ENCODE measurements around the gene LRRC72.

Gene LRRC72

GRCh38 chr7:16609842-16610450 lies 83.3 kb downstream of the LRRC72 start:
- H3K4me3 ChIP-seq (ENCODE audit: severe bottlenecking), result no peak overlapping the region
- peaks cover 39% of the 10 kb centered on the region for H3K36me3 ChIP-seq (ENCODE audit: low read depth)
- TF ChIP-seq, protein P1, sequence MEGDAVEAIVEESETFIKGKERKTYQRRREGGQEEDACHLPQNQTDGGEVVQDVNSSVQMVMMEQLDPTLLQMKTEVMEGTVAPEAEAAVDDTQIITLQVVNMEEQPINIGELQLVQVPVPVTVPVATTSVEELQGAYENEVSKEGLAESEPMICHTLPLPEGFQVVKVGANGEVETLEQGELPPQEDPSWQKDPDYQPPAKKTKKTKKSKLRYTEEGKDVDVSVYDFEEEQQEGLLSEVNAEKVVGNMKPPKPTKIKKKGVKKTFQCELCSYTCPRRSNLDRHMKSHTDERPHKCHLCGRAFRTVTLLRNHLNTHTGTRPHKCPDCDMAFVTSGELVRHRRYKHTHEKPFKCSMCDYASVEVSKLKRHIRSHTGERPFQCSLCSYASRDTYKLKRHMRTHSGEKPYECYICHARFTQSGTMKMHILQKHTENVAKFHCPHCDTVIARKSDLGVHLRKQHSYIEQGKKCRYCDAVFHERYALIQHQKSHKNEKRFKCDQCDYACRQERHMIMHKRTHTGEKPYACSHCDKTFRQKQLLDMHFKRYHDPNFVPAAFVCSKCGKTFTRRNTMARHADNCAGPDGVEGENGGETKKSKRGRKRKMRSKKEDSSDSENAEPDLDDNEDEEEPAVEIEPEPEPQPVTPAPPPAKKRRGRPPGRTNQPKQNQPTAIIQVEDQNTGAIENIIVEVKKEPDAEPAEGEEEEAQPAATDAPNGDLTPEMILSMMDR (IDR thresholded peaks at IDR 0.05; ENCODE audit: poor library complexity, severe bottlenecking), result no peak
- no peaks in the 10 kb centered on the region for H3K4me1 ChIP-seq (ENCODE audit: insufficient read depth, poor library complexity, severe bottlenecking)
- ATAC-seq (ENCODE audit: low read depth) (no peak), DNase-seq (ENCODE audit: low spot score) (no peak)
- no peaks in the 10 kb centered on the region for H3K9me3 ChIP-seq (ENCODE audit: severe bottlenecking)
- H3K27me3 ChIP-seq (ENCODE audit: insufficient read depth, poor library complexity, severe bottlenecking), result no peaks in the 10 kb centered on the region
- no peak overlapping the region for H3K27ac ChIP-seq (ENCODE audit: poor library complexity, severe bottlenecking)

DNA sequence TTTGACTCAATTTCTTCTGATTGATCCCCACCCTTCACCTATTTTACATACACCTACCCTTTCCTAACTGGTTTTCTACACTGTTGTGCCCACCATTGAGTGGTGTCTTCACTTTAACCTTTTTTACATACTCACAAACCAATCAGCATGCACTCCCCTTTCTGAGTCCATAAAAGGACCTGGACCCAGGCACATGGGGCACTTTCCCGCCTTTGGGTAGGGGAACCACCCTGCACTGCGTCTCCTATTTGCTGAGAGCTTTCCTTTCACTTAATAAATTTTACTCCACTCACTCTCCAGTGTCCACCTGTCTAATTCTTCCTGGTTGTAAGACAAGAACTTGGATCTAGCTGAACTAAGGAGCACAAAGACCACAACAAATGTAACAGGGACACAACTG lies 85.1 kb downstream of the LRRC72 start:
- Histone ChIP-seq H3K4me1 (ENCODE audit: insufficient read depth, poor library complexity, severe bottlenecking) (no peaks in the 10 kb centered on the region), H3K9me3 (ENCODE audit: severe bottlenecking) (no peaks in the 10 kb centered on the region), H3K36me3 (ENCODE audit: low read depth) (peaks cover 35% of the 10 kb centered on the region), H3K27ac (ENCODE audit: poor library complexity, severe bottlenecking) (no peak overlapping the region), H3K27me3 (ENCODE audit: insufficient read depth, poor library complexity, severe bottlenecking) (no peaks in the 10 kb centered on the region), H3K4me3 (ENCODE audit: severe bottlenecking) (no peak overlapping the region)
- TF ChIP-seq, protein P1 (IDR thresholded peaks at IDR 0.05; ENCODE audit: poor library complexity, severe bottlenecking), result no peak
- no peak for ATAC-seq (ENCODE audit: low read depth)
- DNase-seq (ENCODE audit: low spot score), result no peak

GRCh38 chr7:16615228-16615627 lies 88.6 kb downstream of the LRRC72 start:
- H3K27ac ChIP-seq (ENCODE audit: poor library complexity, severe bottlenecking), result no peak overlapping the region
- H3K9me3 ChIP-seq (ENCODE audit: severe bottlenecking), result no peaks in the 10 kb centered on the region
- H3K4me3 ChIP-seq (ENCODE audit: severe bottlenecking), result no peak overlapping the region
- peaks cover 21% of the 10 kb centered on the region for H3K36me3 ChIP-seq (ENCODE audit: low read depth)
- no peak for DNase-seq (ENCODE audit: low spot score)
- H3K27me3 ChIP-seq (ENCODE audit: insufficient read depth, poor library complexity, severe bottlenecking), result no peaks in the 10 kb centered on the region
- TF ChIP-seq, protein P1 (IDR thresholded peaks at IDR 0.05; ENCODE audit: poor library complexity, severe bottlenecking), result no peak
- no peaks in the 10 kb centered on the region for H3K4me1 ChIP-seq (ENCODE audit: insufficient read depth, poor library complexity, severe bottlenecking)
- ATAC-seq (ENCODE audit: low read depth), result no peak

DNA sequence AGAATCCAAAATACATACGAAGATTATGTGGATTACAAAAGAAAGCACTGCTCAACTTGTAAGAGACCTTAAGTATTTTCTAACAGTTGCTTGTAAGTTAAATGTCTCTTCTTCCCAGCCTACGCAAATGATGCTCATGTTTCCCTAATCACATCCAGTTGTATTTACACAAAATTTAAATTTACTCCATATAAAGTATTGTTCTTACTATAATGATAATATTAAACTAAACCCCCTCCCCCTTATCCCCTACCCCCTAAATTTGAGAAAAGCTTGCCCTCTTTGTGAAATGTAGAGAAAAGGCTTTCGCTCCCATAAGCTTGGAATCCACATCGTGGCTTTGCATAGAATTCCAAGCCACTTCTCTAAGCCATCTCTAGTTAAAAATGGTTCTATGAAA lies 89.5 kb downstream of the LRRC72 start:
- ATAC-seq (ENCODE audit: low read depth) (no peak), DNase-seq (ENCODE audit: low spot score) (no peak)
- Histone ChIP-seq H3K4me3 (ENCODE audit: severe bottlenecking) (no peak overlapping the region), H3K27me3 (ENCODE audit: insufficient read depth, poor library complexity, severe bottlenecking) (no peaks in the 10 kb centered on the region), H3K27ac (ENCODE audit: poor library complexity, severe bottlenecking) (no peak overlapping the region), H3K9me3 (ENCODE audit: severe bottlenecking) (no peaks in the 10 kb centered on the region), H3K36me3 (ENCODE audit: low read depth) (peaks cover 30% of the 10 kb centered on the region), H3K4me1 (ENCODE audit: insufficient read depth, poor library complexity, severe bottlenecking) (no peaks in the 10 kb centered on the region)
- TF ChIP-seq, protein P1 (IDR thresholded peaks at IDR 0.05; ENCODE audit: poor library complexity, severe bottlenecking), result no peak

- TF ChIP-seq, protein P1 (IDR thresholded peaks at IDR 0.05; ENCODE audit: poor library complexity, severe bottlenecking), result no peak
- H3K4me1 ChIP-seq (ENCODE audit: insufficient read depth, poor library complexity, severe bottlenecking), result no peaks in the 10 kb centered on the region
Measured at GRCh38 chr7:16616542-16616941, 89.9 kb downstream of the LRRC72 start.

More at GRCh38 chr7:16616542-16616941, 89.9 kb downstream of the LRRC72 start:
- no peak for DNase-seq (ENCODE audit: low spot score)
- no peaks in the 10 kb centered on the region for H3K9me3 ChIP-seq (ENCODE audit: severe bottlenecking)
- H3K27ac ChIP-seq (ENCODE audit: poor library complexity, severe bottlenecking), result no peak overlapping the region
- ATAC-seq (ENCODE audit: low read depth), result no peak
- no peak overlapping the region for H3K4me3 ChIP-seq (ENCODE audit: severe bottlenecking)
- H3K27me3 ChIP-seq (ENCODE audit: insufficient read depth, poor library complexity, severe bottlenecking), result no peaks in the 10 kb centered on the region
- peaks cover 34% of the 10 kb centered on the region for H3K36me3 ChIP-seq (ENCODE audit: low read depth)
